Loucy (cell line): Measurements from ENCODE around the gene HMG20B.

Experiments used
- H2AFZ ChIP-seq: fragments of 200-600 bp; sonication (generic); 2 replicates; pipeline ENCODE4 v1.6.0; 2016; ENCODE audit warnings: antibody characterized with exemption, mild to moderate bottlenecking, low read length, moderate library complexity
- H3F3A ChIP-seq: fragments of 200-600 bp; 2 replicates; pipeline ENCODE4 v1.6.0; 2016; ENCODE audit warnings: antibody characterized with exemption, low read depth, mild to moderate bottlenecking
- H3K27me3 ChIP-seq: fragments of 200-600 bp; sonication (generic); 2 replicates; pipeline ENCODE4 v1.6.1; 2014; ENCODE audit warnings: low read length, mild to moderate bottlenecking; ENCODE audit not compliant: insufficient read depth, poor library complexity, severe bottlenecking
- H3K36me3 ChIP-seq: fragments of 200-600 bp; sonication (generic); 2 replicates; pipeline ENCODE4 v1.6.1; 2016; ENCODE audit warnings: low read length; ENCODE audit not compliant: insufficient read depth
- H3K4me1 ChIP-seq: fragments of 200-600 bp; sonication (generic); 2 replicates; pipeline ENCODE4 v1.5.1; 2014; ENCODE audit warnings: low read length, mild to moderate bottlenecking; ENCODE audit not compliant: insufficient read depth, poor library complexity, severe bottlenecking
- H3K4me2 ChIP-seq: fragments of 200-600 bp; sonication (generic); 2 replicates; pipeline ENCODE4 v1.6.0; 2014; ENCODE audit warnings: antibody characterized with exemption, low read length, low read depth, mild to moderate bottlenecking; ENCODE audit not compliant: poor library complexity, severe bottlenecking
- H3K4me3 ChIP-seq: fragments of 200-600 bp; sonication (generic); 2 replicates; pipeline ENCODE4 v1.5.1; 2014; ENCODE audit warnings: low read length, mild to moderate bottlenecking, mixed read lengths; ENCODE audit not compliant: poor library complexity, severe bottlenecking
- H3K79me2 ChIP-seq: fragments of 200-600 bp; sonication (generic); 2 replicates; pipeline ENCODE4 v1.6.1; 2014; ENCODE audit warnings: low read length; ENCODE audit not compliant: insufficient read depth
- H3K9ac ChIP-seq: fragments of 200-600 bp; sonication (generic); 2 replicates; pipeline ENCODE4 v1.6.0; 2014; ENCODE audit warnings: mild to moderate bottlenecking, low read depth, low read length, moderate library complexity; ENCODE audit not compliant: poor library complexity, severe bottlenecking
- H3K9me2 ChIP-seq: fragments of 200-600 bp; sonication (generic); replicated peaks from 2 replicates; pipeline ENCODE4 v1.6.1; 2016; ENCODE audit warnings: low read depth, low read length, mixed read lengths
- H3K9me3 ChIP-seq: fragments of 200-600 bp; sonication (generic); 2 replicates; pipeline ENCODE4 v1.6.1; 2014; ENCODE audit warnings: mild to moderate bottlenecking, antibody characterized with exemption, low read length, low read depth; ENCODE audit not compliant: insufficient read depth
- H4K20me1 ChIP-seq: fragments of 200-600 bp; sonication (generic); 2 replicates; pipeline ENCODE4 v1.6.0; 2014; ENCODE audit warnings: antibody characterized with exemption, low read length, mild to moderate bottlenecking; ENCODE audit not compliant: insufficient read depth, poor library complexity, severe bottlenecking
- CTCF ChIP-seq: fragments of 200-600 bp; sonication (generic); conservative IDR thresholded peaks from 2 replicates; pipeline ENCODE4 v1.5.1; 2014; ENCODE audit warnings: mild to moderate bottlenecking, antibody characterized with exemption, low read length
- EZH2phosphoT487 ChIP-seq: fragments of 200-600 bp; IDR thresholded peaks from 2 replicates; pipeline ENCODE4 v1.6.1; 2018; ENCODE audit warnings: antibody characterized with exemption, mild to moderate bottlenecking, moderate library complexity, borderline replicate concordance

The HMG20B gene

GRCh38 chr19:3591876-3592613, 19.3 kb downstream of the HMG20B start:
- no peaks in the 10 kb centered on the region for H4K20me1 ChIP-seq
- no peak overlapping the region for H3K4me3 ChIP-seq
- TF ChIP-seq CTCF, result no peak
- TF ChIP-seq EZH2phosphoT487, result no peak
- H3K79me2 ChIP-seq, result no peaks in the 10 kb centered on the region
- no peaks in the 10 kb centered on the region for H3F3A ChIP-seq
- H3K9me2 ChIP-seq, result no peaks in the 10 kb centered on the region
- no peak overlapping the region for H3K4me2 ChIP-seq
- H3K27me3 ChIP-seq, result no peaks in the 10 kb centered on the region
- H3K4me1 ChIP-seq, result no peaks in the 10 kb centered on the region
- H3K36me3 ChIP-seq, result no peaks in the 10 kb centered on the region
- no peak overlapping the region for H3K9ac ChIP-seq
- H2AFZ ChIP-seq, result no peak overlapping the region
- H3K9me3 ChIP-seq, result peaks cover 6% of the 10 kb centered on the region; the same call in 1 of the 2 replicates

- Histone ChIP-seq H3K4me3 (no peak overlapping the region), H3F3A (no peaks in the 10 kb centered on the region), H3K9me3 (peaks cover 6% of the 10 kb centered on the region; the same call in 1 of the 2 replicates), H3K9ac (no peak overlapping the region), H3K27me3 (no peaks in the 10 kb centered on the region), H3K79me2 (no peaks in the 10 kb centered on the region), H3K36me3 (no peaks in the 10 kb centered on the region), H3K9me2 (no peaks in the 10 kb centered on the region), H3K4me2 (no peak overlapping the region), H3K4me1 (no peaks in the 10 kb centered on the region), H2AFZ (no peak overlapping the region), H4K20me1 (no peaks in the 10 kb centered on the region)
- no peak for TF ChIP-seq EZH2phosphoT487
- no peak for TF ChIP-seq CTCF
Observed at GRCh38 chr19:3593156-3593555, 20.4 kb downstream of the HMG20B start.

DNA sequence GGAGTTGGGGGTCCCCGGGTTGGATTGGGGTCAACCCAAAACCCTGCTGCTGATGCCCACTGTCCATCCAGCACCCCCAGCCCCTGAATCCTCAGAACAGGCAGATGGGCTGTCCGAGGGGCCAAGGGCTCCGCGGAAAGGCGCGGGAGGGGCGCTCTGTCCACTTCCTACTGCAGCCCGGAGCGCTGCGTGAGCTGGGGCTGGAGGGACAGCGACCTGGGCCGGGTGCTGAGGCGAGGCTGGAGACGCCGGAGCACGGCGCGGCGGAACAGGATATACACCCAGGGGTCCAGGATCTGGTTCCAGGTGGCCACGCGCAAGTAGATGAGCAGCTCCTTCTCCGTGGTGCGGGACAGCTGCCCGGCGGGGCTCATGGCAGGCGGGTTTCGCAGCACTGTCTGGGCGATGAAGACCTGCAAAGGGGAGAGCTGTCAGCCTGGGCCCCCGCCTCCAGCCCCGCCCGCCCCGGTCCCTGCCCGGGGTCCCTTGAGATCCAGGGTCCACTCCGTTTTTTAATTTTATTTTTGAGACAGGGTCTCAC, 22.8 kb downstream of the HMG20B start:
- no peaks in the 10 kb centered on the region for H3K9me2 ChIP-seq
- H3K9ac ChIP-seq, result no peak overlapping the region
- no peaks in the 10 kb centered on the region for H3K27me3 ChIP-seq
- no peaks in the 10 kb centered on the region for H3K79me2 ChIP-seq
- no peak overlapping the region for H3K4me3 ChIP-seq
- H2AFZ ChIP-seq, result no peak overlapping the region
- no peaks in the 10 kb centered on the region for H3F3A ChIP-seq
- no peak overlapping the region for H3K4me2 ChIP-seq
- H3K9me3 ChIP-seq, result peaks cover 6% of the 10 kb centered on the region; the same call in 1 of the 2 replicates
- H4K20me1 ChIP-seq, result no peaks in the 10 kb centered on the region
- TF ChIP-seq CTCF (no peak), EZH2phosphoT487 (no peak)
- no peaks in the 10 kb centered on the region for H3K4me1 ChIP-seq
- H3K36me3 ChIP-seq, result no peaks in the 10 kb centered on the region
